ENCODE data around the gene GDF10.

- TF ChIP-seq ZFP3 (CRISPR knock-in tag; IDR thresholded peaks at IDR 0.05) (no peak), ZNF565 (CRISPR knock-in tag; conservative IDR thresholded peaks at IDR 0.05; ENCODE audit: low read depth) (no peak), ZFP30 (CRISPR knock-in tag; IDR thresholded peaks at IDR 0.05) (no peak), CSDC2 (CRISPR knock-in tag; IDR thresholded peaks at IDR 0.05) (no peak), ZNF8 (CRISPR knock-in tag; IDR thresholded peaks at IDR 0.05) (no peak), TOX (CRISPR knock-in tag; IDR thresholded peaks at IDR 0.05; ENCODE audit: borderline replicate concordance) (no peak), BACH2 (CRISPR knock-in tag; IDR thresholded peaks at IDR 0.05; ENCODE audit: borderline replicate concordance) (no peak), CSRNP3 (CRISPR knock-in tag; IDR thresholded peaks at IDR 0.05) (no peak), PATZ1 (CRISPR knock-in tag; IDR thresholded peaks at IDR 0.05; ENCODE audit: borderline replicate concordance) (no peak), OSR1 (CRISPR knock-in tag; IDR thresholded peaks at IDR 0.05) (no peak), RARB (CRISPR knock-in tag; IDR thresholded peaks at IDR 0.05) (no peak), SNAI2 (CRISPR knock-in tag; IDR thresholded peaks at IDR 0.05) (no peak), TCF4 (CRISPR knock-in tag; IDR thresholded peaks at IDR 0.05; ENCODE audit: borderline replicate concordance) (no peak)
These were observed 37.1 kb upstream of the GDF10 start for GRCh38 chr10:47262606-47263533.
